Measurements from ENCODE around the gene VPS33A. TPM values are rescaled to one million over a fixed set of nuclear protein-coding genes. Genes with fewer than 3 reads are reported as not detected.

The VPS33A gene
- total and polyA plus RNA-seq, 2 of the 13 experiments (the other 11 are each of a cell fraction or from before 2014, with no cell fraction given), result 11.0 to 43.6 TPM

DNA sequence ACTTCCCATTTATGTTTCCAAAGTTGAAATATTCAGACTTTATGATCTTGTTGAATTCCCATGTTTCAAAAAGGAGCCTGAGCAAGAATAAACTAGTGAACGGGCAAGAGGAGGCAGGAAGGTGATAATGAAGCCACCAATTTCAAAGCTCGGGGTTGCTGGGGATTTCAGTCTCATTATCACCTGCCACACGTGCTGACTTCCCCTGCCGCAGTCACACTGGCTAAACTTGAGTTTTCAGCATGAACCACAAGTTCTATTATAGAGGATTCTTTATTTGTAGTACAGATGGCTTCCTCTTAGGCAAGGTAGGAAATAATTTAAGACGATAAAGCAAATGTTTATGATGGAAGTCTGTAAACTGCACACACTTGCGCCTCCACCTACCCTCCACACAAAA is 22.3 kb downstream of the VPS33A start (continued):
- no peak for TF ChIP-seq ZSCAN21 (CRISPR knock-in tag; IDR thresholded peaks at IDR 0.05; ENCODE audit: borderline replicate concordance)

DNA sequence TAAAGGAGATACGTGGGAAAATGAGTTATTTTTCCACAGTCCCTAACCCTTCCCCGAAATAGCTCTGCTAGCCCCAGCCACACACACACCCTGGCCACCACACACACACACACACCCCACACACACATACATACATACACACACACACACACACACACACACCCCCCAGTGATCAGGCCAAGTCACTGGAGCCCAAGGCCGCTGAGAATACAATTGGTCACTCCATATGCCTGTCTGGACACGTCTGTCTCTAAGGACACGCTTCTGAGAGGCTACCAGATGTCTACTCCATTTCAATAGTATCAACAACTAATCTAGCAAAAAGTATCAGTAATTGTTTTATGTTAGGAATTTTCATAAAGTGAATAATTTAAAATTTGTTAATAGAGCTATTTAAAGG is 27.4 kb downstream of the VPS33A start:
- H3K4me1 ChIP-seq (ENCODE audit: insufficient read depth, low read length), result no peaks in the 10 kb centered on the region
- H3K4me2 ChIP-seq (ENCODE audit: low read depth, low read length), result no peak overlapping the region
- H3K9ac ChIP-seq (ENCODE audit: insufficient read depth, low read depth, low read length), result no peak overlapping the region
- DNase-seq (ENCODE audit: low spot score) (no peak), ATAC-seq (no peak), FAIRE-seq (no peak)
- CTCF ChIA-PET (ENCODE audit: low intra/inter-chr PET ratio, low total read pairs), result no interaction called here
- no peak overlapping the region for H2AFZ ChIP-seq (ENCODE audit: low read length)
- no peaks in the 10 kb centered on the region for H3K27me3 ChIP-seq (ENCODE audit: control insufficient read depth in 1 of 2, insufficient read depth in 2 of 2, low read length in 2 of 2)
- no peaks in the 10 kb centered on the region for H4K20me1 ChIP-seq (ENCODE audit: insufficient read depth, low read length)
- no peaks in the 10 kb centered on the region for H3K9me3 ChIP-seq (ENCODE audit: low read length)
- no peak overlapping the region for H3K4me3 ChIP-seq (replicated peaks in 1 of 3; ENCODE audit: insufficient read depth in 1 of 3, low read depth in 2 of 3, low read length in 3 of 3)
- H3K79me2 ChIP-seq (ENCODE audit: insufficient read depth, low read length), result no peaks in the 10 kb centered on the region
- TF ChIP-seq, protein P1, sequence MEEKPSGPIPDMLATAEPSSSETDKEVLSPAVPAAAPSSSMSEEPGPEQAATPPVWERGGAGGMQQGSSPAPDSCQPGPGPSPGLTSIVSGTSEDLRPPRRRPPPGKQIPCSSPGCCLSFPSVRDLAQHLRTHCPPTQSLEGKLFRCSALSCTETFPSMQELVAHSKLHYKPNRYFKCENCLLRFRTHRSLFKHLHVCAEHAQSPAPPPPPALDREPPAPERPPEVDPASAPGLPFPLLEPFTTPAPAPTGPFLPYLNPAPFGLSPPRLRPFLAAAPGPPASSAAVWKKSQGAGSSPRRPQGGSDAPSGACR (CRISPR knock-in tag; IDR thresholded peaks at IDR 0.05), result no peak
- TF ChIP-seq ZNF605 (CRISPR knock-in tag; IDR thresholded peaks at IDR 0.05) (no peak), DPF2 (CRISPR knock-in tag; IDR thresholded peaks at IDR 0.05; ENCODE audit: borderline replicate concordance, low read depth) (no peak), ZNF572 (CRISPR knock-in tag; IDR thresholded peaks at IDR 0.05) (no peak)
- TF ChIP-seq, protein P2, sequence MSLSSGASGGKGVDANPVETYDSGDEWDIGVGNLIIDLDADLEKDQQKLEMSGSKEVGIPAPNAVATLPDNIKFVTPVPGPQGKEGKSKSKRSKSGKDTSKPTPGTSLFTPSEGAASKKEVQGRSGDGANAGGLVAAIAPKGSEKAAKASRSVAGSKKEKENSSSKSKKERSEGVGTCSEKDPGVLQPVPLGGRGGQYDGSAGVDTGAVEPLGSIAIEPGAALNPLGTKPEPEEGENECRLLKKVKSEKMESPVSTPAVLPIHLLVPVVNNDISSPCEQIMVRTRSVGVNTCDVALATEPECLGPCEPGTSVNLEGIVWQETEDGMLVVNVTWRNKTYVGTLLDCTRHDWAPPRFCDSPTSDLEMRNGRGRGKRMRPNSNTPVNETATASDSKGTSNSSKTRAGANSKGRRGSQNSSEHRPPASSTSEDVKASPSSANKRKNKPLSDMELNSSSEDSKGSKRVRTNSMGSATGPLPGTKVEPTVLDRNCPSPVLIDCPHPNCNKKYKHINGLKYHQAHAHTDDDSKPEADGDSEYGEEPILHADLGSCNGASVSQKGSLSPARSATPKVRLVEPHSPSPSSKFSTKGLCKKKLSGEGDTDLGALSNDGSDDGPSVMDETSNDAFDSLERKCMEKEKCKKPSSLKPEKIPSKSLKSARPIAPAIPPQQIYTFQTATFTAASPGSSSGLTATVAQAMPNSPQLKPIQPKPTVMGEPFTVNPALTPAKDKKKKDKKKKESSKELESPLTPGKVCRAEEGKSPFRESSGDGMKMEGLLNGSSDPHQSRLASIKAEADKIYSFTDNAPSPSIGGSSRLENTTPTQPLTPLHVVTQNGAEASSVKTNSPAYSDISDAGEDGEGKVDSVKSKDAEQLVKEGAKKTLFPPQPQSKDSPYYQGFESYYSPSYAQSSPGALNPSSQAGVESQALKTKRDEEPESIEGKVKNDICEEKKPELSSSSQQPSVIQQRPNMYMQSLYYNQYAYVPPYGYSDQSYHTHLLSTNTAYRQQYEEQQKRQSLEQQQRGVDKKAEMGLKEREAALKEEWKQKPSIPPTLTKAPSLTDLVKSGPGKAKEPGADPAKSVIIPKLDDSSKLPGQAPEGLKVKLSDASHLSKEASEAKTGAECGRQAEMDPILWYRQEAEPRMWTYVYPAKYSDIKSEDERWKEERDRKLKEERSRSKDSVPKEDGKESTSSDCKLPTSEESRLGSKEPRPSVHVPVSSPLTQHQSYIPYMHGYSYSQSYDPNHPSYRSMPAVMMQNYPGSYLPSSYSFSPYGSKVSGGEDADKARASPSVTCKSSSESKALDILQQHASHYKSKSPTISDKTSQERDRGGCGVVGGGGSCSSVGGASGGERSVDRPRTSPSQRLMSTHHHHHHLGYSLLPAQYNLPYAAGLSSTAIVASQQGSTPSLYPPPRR (CRISPR knock-in tag; IDR thresholded peaks at IDR 0.05; ENCODE audit: borderline replicate concordance), result no peak
- intact Hi-C loops (cut with micrococcal nuclease; ENCODE audit: unreplicated experiment), result no loop called here
- in situ Hi-C loops (cut with HindIII; ENCODE audit: extremely low pct_ligation_motif_present, low pct_unique_long_range_greater_than_20kb), result no loop called here
- H3K36me3 ChIP-seq (replicated peaks in 1 of 2; ENCODE audit: control insufficient read depth in 1 of 2, insufficient read depth in 2 of 2, low read length in 2 of 2), result peaks cover 6 to 39% of the 10 kb centered on the region in 2 experiments
- 95% methylated on average over 5 of the region's 5 CpGs for WGBS (ENCODE audit: low lambda C conversion rate)
- H3K27ac ChIP-seq (ENCODE audit: extremely low read length, insufficient read depth, low read length), result no peak overlapping the region
- POLR2A ChIA-PET, result no interaction called here
- BruUV-seq (replicated peaks), result no TSS peak

Measured in HepG2 (cell line).